ENCODE results near the gene FREM1. TPM values are rescaled to one million over a fixed set of nuclear protein-coding genes. Genes with fewer than 3 reads are reported as not detected.
A peak's percentile ranks its signal among the peaks of the same experiment; 100 is the strongest.

FREM1 gene, protein sequence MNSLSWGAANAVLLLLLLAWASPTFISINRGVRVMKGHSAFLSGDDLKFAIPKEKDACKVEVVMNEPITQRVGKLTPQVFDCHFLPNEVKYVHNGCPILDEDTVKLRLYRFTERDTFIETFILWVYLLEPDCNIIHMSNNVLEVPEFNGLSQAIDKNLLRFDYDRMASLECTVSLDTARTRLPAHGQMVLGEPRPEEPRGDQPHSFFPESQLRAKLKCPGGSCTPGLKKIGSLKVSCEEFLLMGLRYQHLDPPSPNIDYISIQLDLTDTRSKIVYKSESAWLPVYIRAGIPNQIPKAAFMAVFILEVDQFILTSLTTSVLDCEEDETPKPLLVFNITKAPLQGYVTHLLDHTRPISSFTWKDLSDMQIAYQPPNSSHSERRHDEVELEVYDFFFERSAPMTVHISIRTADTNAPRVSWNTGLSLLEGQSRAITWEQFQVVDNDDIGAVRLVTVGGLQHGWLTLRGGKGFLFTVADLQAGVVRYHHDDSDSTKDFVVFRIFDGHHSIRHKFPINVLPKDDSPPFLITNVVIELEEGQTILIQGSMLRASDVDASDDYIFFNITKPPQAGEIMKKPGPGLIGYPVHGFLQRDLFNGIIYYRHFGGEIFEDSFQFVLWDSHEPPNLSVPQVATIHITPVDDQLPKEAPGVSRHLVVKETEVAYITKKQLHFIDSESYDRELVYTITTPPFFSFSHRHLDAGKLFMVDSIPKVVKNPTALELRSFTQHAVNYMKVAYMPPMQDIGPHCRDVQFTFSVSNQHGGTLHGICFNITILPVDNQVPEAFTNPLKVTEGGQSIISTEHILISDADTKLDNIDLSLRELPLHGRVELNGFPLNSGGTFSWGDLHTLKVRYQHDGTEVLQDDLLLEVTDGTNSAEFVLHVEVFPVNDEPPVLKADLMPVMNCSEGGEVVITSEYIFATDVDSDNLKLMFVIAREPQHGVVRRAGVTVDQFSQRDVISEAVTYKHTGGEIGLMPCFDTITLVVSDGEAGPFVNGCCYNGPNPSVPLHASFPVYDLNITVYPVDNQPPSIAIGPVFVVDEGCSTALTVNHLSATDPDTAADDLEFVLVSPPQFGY (N-terminal part only)
- 1 to 10 TPM in 2 of 4 donors, under 1 TPM in 2; 0.53 to 2.8 (median 1.5) TPM for total RNA-seq

DNA sequence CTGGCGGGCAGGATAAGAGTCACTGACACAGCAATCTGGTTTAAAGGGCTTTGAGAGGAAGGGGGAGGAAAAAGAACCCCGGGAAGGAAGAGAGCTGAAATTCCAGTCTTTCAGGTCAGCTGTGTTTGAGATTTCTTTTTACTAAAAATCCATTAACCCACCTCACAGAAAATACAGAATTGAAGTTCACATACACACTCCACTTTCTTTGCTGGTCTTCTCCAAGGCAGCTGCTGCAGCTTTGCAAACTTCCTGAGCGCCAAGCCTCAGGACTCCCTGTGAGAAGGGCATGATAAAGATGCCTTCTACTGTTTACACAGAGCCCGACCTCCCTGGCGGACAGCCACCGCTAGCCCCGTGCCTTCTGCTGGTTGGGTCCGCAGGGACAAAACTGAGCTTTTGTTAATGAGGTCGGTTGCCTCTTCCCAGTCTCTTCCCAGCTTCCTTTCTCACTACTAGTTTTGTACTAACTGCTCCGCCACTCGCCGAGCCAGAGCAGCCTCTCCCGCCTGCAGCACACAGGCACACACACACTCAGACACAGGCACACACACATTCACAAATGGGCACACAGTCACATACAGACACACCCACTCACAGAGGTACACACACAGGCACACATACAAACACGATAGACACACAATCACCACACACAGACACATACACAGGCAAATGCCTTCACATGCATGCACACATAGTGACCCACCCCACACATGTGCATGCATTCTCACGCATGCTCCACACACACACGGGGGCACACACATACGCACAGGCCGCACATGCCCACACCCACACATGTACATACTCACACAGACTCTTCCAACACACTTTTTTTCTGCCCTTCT is at the start of gene FREM1:
Gene FREM1 (minus strand): TSS at position 468 of the 845 bp plus-strand sequence. CDS start 41,451 bp downstream, outside the sequence.
- TF ChIP-seq POLR2A (IDR thresholded peaks at IDR 0.05) = no peak
- TF ChIP-seq, protein P1, sequence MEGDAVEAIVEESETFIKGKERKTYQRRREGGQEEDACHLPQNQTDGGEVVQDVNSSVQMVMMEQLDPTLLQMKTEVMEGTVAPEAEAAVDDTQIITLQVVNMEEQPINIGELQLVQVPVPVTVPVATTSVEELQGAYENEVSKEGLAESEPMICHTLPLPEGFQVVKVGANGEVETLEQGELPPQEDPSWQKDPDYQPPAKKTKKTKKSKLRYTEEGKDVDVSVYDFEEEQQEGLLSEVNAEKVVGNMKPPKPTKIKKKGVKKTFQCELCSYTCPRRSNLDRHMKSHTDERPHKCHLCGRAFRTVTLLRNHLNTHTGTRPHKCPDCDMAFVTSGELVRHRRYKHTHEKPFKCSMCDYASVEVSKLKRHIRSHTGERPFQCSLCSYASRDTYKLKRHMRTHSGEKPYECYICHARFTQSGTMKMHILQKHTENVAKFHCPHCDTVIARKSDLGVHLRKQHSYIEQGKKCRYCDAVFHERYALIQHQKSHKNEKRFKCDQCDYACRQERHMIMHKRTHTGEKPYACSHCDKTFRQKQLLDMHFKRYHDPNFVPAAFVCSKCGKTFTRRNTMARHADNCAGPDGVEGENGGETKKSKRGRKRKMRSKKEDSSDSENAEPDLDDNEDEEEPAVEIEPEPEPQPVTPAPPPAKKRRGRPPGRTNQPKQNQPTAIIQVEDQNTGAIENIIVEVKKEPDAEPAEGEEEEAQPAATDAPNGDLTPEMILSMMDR (IDR thresholded peaks at IDR 0.05) = no peak
- peak; percentile 25 to 87 for DNase-seq (ENCODE audit: low spot score in 2 of 2)
- intact Hi-C loops (cut with DNase I; ENCODE audit: low total_unique reads) = no loop called here
- WGBS, 2 donors = 16% methylated on average over 18 of the region's 18 CpGs
- no peak within 1 kb of the TSS for H3K4me3 ChIP-seq (ENCODE audit: low read depth, poor library complexity, severe bottlenecking)

DNA sequence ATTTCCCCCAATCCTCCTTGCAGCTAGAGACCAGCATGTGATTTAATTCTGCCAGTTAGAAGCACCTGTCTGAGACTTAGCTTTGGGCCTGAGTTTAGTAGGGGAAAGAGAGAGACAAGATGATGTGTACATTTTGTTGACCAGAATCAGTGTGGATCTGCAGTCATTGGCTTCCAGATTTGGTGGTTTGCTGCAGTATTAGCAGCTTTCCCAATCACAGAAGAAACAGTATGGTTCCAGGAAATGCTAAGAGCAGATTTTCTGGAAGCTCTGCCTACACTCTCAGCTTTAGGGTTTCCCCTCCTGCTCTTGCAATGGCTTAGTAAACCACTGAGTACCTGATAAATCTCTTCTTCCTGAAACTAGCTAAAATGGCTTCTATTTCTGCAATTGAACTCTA is 48.8 kb upstream of the FREM1 start:
- TF ChIP-seq, protein P1 (IDR thresholded peaks at IDR 0.05) = no peak
- TF ChIP-seq POLR2A (IDR thresholded peaks at IDR 0.05) = no peak

DNA sequence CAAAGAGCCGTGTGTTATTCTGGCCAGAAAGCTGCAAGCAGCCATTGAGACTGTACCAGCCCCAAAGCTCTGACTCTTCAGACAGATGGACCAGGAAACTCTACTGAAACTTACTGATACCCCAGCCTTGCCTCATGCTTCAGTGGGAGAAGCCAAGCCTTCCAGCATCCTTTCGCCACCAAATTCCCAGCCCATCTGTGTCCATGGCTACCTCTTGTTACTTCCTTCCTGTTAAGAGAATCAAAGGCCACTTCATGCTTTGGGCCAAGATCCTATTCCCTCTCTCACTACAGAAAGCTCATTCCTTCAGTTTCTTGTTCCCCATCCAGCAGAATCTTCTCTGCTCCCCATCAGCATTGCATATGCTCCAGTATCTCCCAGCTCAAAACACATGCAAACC is 46.9 kb upstream of the FREM1 start:
- DNase-seq (ENCODE audit: low spot score in 2 of 2) = no peak
- no peak overlapping the region for H3K4me3 ChIP-seq (ENCODE audit: low read depth, poor library complexity, severe bottlenecking)
- 63 to 77% methylated on average over 2 of the region's 2 CpGs for WGBS, 2 donors
- intact Hi-C loops (cut with DNase I; ENCODE audit: low total_unique reads) = no loop called here
- TF ChIP-seq POLR2A (IDR thresholded peaks at IDR 0.05) = no peak
- TF ChIP-seq, protein P1 (IDR thresholded peaks at IDR 0.05) = no peak

More for the DNA sequence above, 48.8 kb upstream of the FREM1 start:
- H3K4me3 ChIP-seq (ENCODE audit: low read depth, poor library complexity, severe bottlenecking) = no peak overlapping the region
- intact Hi-C loops (cut with DNase I; ENCODE audit: low total_unique reads) = no loop called here
- DNase-seq (ENCODE audit: low spot score in 2 of 2) = no peak

DNA sequence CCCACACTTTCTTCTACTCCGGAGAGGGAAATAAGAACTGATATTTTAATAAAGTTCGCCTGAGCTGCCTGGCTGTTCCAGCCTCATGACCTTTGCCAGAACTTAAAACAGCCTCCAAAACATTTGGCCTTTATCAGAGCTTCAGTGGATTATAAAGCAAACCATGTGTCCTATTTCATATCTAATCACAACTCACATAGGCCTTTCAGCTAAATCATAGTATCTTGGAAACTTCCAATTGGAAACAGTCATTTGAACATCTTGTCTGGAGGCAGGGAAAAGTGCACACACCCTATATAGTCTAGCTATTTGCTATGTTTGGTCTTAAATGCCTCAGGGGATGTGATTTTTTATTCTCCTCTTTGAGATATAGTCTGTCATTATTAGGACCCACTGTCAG is 46.0 kb upstream of the FREM1 start:
- H3K4me3 ChIP-seq (ENCODE audit: low read depth, poor library complexity, severe bottlenecking) = no peak overlapping the region
- DNase-seq (ENCODE audit: low spot score in 2 of 2) = no peak
- intact Hi-C loops (cut with DNase I; ENCODE audit: low total_unique reads) = no loop called here
- TF ChIP-seq POLR2A (IDR thresholded peaks at IDR 0.05) = no peak
- TF ChIP-seq, protein P1 (IDR thresholded peaks at IDR 0.05) = no peak
- 71 to 73% methylated on average over 2 of the region's 2 CpGs for WGBS, 2 donors

DNA sequence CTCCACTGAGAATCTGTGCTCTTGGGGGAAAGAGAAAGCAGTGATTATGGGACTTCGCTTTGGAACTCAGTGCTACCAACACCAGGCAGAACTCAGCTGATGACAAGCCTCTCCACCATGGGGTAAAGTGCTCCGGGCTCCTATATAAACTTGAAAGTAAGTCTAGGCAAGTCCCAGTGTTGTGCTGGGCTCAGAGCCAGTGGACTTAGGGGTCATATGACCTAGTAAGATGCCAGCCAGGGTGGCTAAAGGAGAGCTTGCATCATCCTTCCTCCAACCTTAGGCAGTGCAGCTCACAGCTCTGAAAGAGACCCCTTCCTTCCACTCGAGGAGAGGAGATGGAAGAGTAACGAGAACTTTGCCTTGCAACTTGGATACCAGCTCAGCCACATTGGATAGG is 35.1 kb upstream of the FREM1 start:
- WGBS, 2 donors = 88 to 93% methylated on average over 4 of the region's 4 CpGs
- no peak for DNase-seq (ENCODE audit: low spot score in 2 of 2)
- intact Hi-C loops (cut with DNase I; ENCODE audit: low total_unique reads) = no loop called here
- H3K4me3 ChIP-seq (ENCODE audit: low read depth, poor library complexity, severe bottlenecking) = no peak overlapping the region
- TF ChIP-seq, protein P1 (IDR thresholded peaks at IDR 0.05) = no peak
- no peak for TF ChIP-seq POLR2A (IDR thresholded peaks at IDR 0.05)
